Measurements from ENCODE around the gene PLSCR4.

The PLSCR4 gene

DNA sequence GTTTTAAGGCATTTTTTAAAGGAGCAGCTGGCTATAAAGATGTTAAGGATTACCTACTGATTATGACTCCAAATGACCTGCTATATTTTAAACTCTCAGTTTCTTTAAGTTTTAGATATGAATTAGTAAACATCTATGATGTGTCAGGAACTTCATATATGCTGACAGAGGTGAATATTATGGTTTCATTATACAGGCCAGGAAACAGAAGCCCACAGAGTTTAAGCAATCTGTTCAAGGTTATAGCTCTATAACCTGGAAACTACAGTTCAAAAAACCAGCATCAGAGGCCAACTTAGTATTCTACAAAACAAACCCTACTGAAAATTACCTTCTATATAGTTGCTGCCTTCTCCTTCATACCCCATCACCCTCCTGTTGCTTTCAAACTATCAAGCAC is 17.4 kb downstream of the PLSCR4 start:
- Histone ChIP-seq H3K4me3 (ENCODE audit: low read depth, low read length) (no peak overlapping the region), H3K9me3 (ENCODE audit: control insufficient read depth, insufficient read depth, low read depth, low read length) (no peaks in the 10 kb centered on the region), H3K36me3 (ENCODE audit: control insufficient read depth in 2 of 2, insufficient read depth in 1 of 2, low read length in 2 of 2) (no peaks in the 10 kb centered on the region), H3K4me1 (ENCODE audit: control insufficient read depth, insufficient read depth, low read length) (no peaks in the 10 kb centered on the region), H3K27ac (ENCODE audit: extremely low read depth, low read depth, low read length) (no peak overlapping the region)
- POLR2A ChIA-PET: no interaction called here
- TF ChIP-seq SCRT1 (tag by site-specific recombination; IDR thresholded peaks at IDR 0.05; ENCODE audit: borderline replicate concordance): no peak
- no peak for TF ChIP-seq ZNF133 (tag by site-specific recombination; IDR thresholded peaks at IDR 0.05)
- TF ChIP-seq ZNF544 (tag by site-specific recombination; IDR thresholded peaks at IDR 0.05): no peak
- no peak for TF ChIP-seq ZNF48 (tag by site-specific recombination; IDR thresholded peaks at IDR 0.05)
- TF ChIP-seq ZNF302 (tag by site-specific recombination; IDR thresholded peaks at IDR 0.05; ENCODE audit: low read depth): no peak
- TF ChIP-seq, protein P1, sequence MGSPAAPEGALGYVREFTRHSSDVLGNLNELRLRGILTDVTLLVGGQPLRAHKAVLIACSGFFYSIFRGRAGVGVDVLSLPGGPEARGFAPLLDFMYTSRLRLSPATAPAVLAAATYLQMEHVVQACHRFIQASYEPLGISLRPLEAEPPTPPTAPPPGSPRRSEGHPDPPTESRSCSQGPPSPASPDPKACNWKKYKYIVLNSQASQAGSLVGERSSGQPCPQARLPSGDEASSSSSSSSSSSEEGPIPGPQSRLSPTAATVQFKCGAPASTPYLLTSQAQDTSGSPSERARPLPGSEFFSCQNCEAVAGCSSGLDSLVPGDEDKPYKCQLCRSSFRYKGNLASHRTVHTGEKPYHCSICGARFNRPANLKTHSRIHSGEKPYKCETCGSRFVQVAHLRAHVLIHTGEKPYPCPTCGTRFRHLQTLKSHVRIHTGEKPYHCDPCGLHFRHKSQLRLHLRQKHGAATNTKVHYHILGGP (tag by site-specific recombination; IDR thresholded peaks at IDR 0.05): no peak
- TF ChIP-seq ZNF529 (tag by site-specific recombination; IDR thresholded peaks at IDR 0.05; ENCODE audit: insufficient replicate concordance): no peak
- no peak for TF ChIP-seq ZNF214 (tag by site-specific recombination; IDR thresholded peaks at IDR 0.05; ENCODE audit: borderline replicate concordance)
- TF ChIP-seq, protein P2, sequence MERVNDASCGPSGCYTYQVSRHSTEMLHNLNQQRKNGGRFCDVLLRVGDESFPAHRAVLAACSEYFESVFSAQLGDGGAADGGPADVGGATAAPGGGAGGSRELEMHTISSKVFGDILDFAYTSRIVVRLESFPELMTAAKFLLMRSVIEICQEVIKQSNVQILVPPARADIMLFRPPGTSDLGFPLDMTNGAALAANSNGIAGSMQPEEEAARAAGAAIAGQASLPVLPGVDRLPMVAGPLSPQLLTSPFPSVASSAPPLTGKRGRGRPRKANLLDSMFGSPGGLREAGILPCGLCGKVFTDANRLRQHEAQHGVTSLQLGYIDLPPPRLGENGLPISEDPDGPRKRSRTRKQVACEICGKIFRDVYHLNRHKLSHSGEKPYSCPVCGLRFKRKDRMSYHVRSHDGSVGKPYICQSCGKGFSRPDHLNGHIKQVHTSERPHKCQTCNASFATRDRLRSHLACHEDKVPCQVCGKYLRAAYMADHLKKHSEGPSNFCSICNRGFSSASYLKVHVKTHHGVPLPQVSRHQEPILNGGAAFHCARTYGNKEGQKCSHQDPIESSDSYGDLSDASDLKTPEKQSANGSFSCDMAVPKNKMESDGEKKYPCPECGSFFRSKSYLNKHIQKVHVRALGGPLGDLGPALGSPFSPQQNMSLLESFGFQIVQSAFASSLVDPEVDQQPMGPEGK (tag by site-specific recombination; IDR thresholded peaks at IDR 0.05): no peak
- TF ChIP-seq ZNF366 (tag by site-specific recombination; conservative IDR thresholded peaks at IDR 0.05): no peak
- TF ChIP-seq ZNF394 (tag by site-specific recombination; IDR thresholded peaks at IDR 0.05; ENCODE audit: borderline replicate concordance): no peak
- TF ChIP-seq ZFP3 (tag by site-specific recombination; IDR thresholded peaks at IDR 0.05; ENCODE audit: low read depth): no peak
- no peak for TF ChIP-seq ZIC2 (tag by site-specific recombination; IDR thresholded peaks at IDR 0.05)
- TF ChIP-seq, protein P3, sequence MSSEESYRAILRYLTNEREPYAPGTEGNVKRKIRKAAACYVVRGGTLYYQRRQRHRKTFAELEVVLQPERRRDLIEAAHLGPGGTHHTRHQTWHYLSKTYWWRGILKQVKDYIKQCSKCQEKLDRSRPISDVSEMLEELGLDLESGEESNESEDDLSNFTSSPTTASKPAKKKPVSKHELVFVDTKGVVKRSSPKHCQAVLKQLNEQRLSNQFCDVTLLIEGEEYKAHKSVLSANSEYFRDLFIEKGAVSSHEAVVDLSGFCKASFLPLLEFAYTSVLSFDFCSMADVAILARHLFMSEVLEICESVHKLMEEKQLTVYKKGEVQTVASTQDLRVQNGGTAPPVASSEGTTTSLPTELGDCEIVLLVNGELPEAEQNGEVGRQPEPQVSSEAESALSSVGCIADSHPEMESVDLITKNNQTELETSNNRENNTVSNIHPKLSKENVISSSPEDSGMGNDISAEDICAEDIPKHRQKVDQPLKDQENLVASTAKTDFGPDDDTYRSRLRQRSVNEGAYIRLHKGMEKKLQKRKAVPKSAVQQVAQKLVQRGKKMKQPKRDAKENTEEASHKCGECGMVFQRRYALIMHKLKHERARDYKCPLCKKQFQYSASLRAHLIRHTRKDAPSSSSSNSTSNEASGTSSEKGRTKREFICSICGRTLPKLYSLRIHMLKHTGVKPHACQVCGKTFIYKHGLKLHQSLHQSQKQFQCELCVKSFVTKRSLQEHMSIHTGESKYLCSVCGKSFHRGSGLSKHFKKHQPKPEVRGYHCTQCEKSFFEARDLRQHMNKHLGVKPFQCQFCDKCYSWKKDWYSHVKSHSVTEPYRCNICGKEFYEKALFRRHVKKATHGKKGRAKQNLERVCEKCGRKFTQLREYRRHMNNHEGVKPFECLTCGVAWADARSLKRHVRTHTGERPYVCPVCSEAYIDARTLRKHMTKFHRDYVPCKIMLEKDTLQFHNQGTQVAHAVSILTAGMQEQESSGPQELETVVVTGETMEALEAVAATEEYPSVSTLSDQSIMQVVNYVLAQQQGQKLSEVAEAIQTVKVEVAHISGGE (tag by site-specific recombination; conservative IDR thresholded peaks at IDR 0.05; ENCODE audit: low read depth): no peak
- no peak for TF ChIP-seq ZNF473 (tag by site-specific recombination; IDR thresholded peaks at IDR 0.05)
- TF ChIP-seq KLF1 (tag by site-specific recombination; IDR thresholded peaks at IDR 0.05): no peak
- no peak for TF ChIP-seq ZNF391 (tag by site-specific recombination; IDR thresholded peaks at IDR 0.05; ENCODE audit: borderline replicate concordance, low read depth)
- no peak for TF ChIP-seq ZNF223 (tag by site-specific recombination; IDR thresholded peaks at IDR 0.05)
- no peak for TF ChIP-seq ZNF585B (tag by site-specific recombination; IDR thresholded peaks at IDR 0.05)
- CTCF ChIA-PET: no interaction called here

DNA sequence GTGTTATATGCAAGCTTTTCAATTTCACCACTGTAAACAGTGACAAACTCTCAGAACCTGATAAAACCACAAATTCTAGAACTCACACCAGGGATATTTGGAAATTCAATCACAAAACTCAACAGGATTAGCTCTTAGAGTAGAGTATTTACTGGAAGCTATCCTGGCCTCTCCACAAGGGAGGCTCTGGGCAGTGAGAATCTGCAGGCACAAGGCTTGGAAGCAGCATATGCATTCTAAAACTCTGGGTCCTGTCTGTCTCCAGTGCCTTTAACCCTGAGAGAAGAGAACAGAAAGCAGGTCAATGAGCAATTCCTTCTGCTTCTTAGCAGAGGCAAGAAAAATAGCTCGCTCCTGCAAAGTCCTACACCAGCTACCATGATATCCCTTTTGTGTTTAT is 23.4 kb downstream of the PLSCR4 start:
- no peaks in the 10 kb centered on the region for H3K9me3 ChIP-seq (ENCODE audit: control insufficient read depth, insufficient read depth, low read depth, low read length)
- POLR2A ChIA-PET: no interaction called here
- CTCF ChIA-PET: interaction anchor here (1.0 to 2.8 kb wide), 2 partner anchors 99 to 162 kb away, joined by 4 to 6 read pairs; no protein-coding TSS in a partner anchor
- H3K27ac ChIP-seq (ENCODE audit: extremely low read depth, low read depth, low read length): no peak overlapping the region
- no peak overlapping the region for H3K4me3 ChIP-seq (ENCODE audit: low read depth, low read length)
- H3K4me1 ChIP-seq (ENCODE audit: control insufficient read depth, insufficient read depth, low read length): no peaks in the 10 kb centered on the region
- no peaks in the 10 kb centered on the region for H3K36me3 ChIP-seq (ENCODE audit: control insufficient read depth in 2 of 2, insufficient read depth in 1 of 2, low read length in 2 of 2)
- TF ChIP-seq, protein P4, sequence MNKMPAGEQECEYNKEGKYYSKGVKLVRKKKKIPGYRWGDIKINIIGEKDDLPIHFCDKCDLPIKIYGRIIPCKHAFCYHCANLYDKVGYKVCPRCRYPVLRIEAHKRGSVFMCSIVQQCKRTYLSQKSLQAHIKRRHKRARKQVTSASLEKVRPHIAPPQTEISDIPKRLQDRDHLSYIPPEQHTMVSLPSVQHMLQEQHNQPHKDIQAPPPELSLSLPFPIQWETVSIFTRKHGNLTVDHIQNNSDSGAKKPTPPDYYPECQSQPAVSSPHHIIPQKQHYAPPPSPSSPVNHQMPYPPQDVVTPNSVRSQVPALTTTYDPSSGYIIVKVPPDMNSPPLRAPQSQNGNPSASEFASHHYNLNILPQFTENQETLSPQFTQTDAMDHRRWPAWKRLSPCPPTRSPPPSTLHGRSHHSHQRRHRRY (tag by site-specific recombination; IDR thresholded peaks at IDR 0.05): no peak
- no peak for TF ChIP-seq ZNF416 (tag by site-specific recombination; IDR thresholded peaks at IDR 0.05)
- TF ChIP-seq, protein P3 (tag by site-specific recombination; conservative IDR thresholded peaks at IDR 0.05; ENCODE audit: low read depth): no peak
- TF ChIP-seq ZNF155 (tag by site-specific recombination; IDR thresholded peaks at IDR 0.05): no peak
- no peak for TF ChIP-seq SALL2 (tag by site-specific recombination; IDR thresholded peaks at IDR 0.05; ENCODE audit: borderline replicate concordance)
